ENCODE data around the gene FKBP14.

DNA sequence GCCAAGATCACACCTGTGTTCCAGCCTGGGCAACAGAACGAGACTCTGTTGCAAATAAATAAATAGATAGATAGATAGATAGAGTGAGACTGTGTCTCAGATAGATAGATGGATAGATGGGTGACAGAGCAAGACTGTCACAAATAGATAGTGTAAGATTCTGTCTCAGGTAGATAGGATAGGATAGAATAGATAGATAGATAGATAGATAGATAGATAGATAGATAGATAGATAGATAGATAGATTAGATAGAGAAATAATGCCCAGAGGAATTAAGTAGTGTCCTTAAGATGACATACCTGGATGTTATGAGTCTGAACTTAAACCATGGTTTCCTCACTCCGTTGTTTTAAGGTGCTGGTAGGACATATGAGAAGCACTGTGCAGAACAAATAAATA, 9.7 kb upstream of the FKBP14 start:
- TF ChIP-seq CTCF (IDR thresholded peaks at IDR 0.05) (no peak), POLR2A (IDR thresholded peaks at IDR 0.05) (no peak)

Data from body of pancreas (tissue), 4 donors.